GM12874 (cell line): ENCODE results near the gene PPFIBP2.
A peak's percentile ranks its signal among the peaks of the same experiment; 100 is the strongest.

Source experiments
- TF ChIP-seq, protein P1 (sequence below): IDR thresholded peaks from 2 replicates; pipeline ENCODE4 v1.5.1; 2011; ENCODE audit warnings: low read depth, mild to moderate bottlenecking, control low read depth, low read length, moderate library complexity; ENCODE audit not compliant: insufficient read depth

Gene PPFIBP2

DNA sequence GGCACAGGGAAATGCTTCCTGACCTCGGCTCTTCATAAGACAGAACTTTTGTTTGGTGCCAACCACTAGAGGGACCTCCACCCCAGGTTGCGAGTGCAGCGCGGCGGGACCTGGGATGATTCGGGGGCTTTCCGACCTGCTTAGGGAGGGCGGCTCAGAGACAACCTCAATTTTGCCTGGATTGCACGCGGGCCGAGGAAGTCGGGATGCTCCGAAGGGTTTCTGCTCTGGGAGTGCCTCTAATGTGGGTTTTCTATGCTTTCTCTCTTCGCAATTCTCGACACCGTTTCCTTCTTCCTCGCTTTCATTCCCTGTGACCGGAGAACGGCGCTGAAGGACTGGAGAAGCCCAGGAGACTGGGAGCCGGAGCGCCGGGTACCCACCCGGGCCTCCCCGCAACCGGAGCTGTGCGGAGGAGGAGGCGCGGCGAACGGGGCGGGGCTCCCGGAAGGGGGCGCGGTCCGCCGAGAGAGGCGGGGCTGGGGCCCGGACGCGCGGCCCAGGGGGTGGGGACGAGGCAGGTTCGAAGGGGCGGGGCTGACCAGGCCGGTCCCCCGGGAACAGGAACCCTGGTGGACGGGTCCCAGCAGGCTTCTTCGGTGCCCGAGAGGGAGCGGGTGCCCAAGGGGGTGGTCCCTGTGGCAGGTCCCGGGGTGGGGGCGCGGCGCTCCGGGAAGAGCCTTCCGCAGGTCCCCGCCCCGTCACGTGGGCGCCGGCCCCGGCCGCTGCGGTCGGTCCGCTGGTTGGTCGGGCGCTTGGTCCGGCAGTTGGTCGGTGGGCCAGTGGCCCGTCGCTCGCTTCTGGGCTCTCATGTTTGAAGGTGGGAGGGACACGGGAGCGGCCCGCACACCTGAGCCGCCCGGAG, at the start of gene PPFIBP2:
Gene PPFIBP2, plus strand, starts transcription at position 766 of the 865 bp plus-strand sequence. CDS start 35,477 bp downstream, outside the sequence.
- TF ChIP-seq, protein P1, sequence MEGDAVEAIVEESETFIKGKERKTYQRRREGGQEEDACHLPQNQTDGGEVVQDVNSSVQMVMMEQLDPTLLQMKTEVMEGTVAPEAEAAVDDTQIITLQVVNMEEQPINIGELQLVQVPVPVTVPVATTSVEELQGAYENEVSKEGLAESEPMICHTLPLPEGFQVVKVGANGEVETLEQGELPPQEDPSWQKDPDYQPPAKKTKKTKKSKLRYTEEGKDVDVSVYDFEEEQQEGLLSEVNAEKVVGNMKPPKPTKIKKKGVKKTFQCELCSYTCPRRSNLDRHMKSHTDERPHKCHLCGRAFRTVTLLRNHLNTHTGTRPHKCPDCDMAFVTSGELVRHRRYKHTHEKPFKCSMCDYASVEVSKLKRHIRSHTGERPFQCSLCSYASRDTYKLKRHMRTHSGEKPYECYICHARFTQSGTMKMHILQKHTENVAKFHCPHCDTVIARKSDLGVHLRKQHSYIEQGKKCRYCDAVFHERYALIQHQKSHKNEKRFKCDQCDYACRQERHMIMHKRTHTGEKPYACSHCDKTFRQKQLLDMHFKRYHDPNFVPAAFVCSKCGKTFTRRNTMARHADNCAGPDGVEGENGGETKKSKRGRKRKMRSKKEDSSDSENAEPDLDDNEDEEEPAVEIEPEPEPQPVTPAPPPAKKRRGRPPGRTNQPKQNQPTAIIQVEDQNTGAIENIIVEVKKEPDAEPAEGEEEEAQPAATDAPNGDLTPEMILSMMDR = peak; percentile 76

DNA sequence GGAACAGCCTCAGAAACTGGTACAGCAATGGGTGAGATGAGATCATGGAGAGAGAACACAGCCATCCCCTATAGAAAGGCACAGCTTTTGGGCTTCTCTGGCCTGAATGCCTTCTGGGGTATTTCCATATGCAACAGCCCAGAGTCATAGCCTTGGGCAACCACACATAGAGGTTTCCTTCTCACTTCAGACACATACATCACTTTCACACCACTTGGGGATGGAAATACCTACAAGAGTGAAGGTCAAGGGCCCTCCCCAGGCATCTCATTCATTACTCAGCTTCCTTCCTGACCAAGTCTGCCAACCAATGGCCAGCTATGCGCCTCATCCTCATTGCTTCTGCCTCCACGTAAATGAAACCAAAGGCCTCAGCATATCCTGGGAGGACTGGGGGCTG, 46.1 kb upstream of the PPFIBP2 start:
- TF ChIP-seq, protein P1 = no peak

DNA sequence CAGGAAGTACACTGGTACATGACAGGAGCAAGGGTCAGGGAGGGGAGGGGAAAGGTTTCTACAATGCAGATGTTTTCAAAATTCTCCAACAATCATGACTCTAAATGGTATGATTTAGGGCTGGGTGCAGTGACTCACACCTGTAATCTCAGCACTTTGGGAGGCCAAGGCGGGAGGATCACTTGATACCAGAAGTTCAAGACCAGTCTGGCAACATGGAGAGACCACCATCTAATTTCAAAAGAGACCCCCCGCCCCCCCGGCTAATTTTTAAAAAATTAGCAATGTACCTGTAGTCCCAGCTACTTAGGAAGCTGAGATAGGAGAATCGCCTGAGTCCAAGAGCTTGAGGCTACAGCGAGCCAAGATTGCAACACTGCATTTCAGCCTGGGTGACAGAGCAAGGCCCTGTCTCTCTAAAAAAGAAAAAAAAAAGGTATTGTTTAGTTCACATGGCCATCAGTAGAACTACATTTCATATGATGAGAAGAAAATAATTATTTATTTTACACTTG, 44.4 kb upstream of the PPFIBP2 start:
- TF ChIP-seq, protein P1 = no peak

DNA sequence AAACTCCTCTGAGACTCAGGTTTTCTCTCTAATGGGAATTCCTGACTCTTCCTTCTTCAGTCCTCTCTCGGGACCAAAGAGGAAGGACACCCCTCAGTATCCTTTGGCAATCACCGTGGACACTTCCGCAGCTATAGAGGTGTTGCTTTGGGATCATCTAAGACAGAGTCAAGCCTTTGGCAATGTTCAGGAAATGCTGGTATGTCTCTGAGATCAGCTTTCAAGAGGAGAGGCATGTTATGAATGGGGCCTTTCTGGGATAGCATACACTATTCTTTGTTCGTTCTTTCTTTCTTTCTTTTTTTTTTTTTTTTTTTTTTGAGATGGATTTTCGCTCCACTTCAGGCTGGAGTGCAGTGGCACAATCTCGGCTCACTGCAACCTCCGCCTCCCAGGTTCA, 42.7 kb upstream of the PPFIBP2 start:
- TF ChIP-seq, protein P1 = no peak

DNA sequence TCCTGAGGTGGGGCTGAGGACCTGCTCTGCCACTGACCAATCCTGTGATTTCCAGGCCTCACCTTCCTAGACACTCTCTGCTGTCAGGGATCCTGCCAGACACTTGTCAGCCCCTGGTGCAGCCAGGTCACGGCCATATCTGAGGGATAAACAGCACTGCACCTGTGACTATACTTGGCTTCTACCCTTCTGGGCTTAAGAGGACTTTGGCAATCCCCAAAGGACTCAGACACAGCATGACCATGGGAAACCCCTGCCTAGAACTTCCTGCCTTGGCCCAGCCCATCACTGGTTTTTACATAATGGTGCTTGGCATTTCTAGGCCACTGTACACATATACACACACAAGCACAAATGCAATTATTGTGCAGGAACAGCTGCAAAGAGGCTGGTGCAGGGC, 40.1 kb upstream of the PPFIBP2 start:
- TF ChIP-seq, protein P1 = no peak

DNA sequence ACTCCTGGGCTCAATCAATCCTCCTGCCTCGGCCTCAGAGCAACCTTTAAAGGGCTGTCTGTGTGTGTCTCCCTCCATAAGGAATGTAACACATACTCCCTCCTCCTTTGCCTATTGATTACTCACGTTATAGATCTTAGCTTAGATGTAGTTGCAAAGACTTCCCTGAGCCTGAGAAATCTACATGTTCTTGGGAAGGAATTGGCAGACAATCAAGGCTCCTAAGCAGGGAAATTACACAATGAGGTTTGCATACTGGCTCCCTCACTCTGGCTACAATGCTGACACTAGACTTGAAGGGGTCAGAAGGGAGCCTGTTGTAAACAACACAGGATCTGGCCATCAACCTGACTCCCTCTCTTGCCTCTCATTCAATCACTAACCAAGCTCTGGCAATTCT, 33.7 kb upstream of the PPFIBP2 start:
- TF ChIP-seq, protein P1 = no peak

DNA sequence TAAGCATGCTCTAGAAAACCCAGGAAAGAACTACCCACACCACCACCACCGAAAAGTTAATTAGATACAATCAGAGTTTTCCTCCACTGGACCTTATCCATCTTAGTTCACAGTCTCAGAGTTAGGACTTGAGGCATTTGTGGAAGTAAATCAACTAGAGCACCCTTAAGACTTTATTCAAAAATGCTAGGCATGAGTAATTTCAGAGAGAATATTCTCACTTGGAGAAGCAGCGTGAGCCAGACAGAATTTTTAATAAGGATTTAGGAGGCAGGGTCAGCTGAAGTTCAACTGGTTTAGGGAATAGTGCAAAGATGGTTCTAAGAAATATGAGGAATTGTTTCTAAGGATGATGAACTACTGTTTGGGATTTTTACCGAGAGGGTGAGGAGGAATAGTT, 29.7 kb upstream of the PPFIBP2 start:
- TF ChIP-seq, protein P1 = no peak
